Right lobe of liver (tissue), 4 donors: ENCODE data around the gene XRRA1.

Source experiments
- POLR2A ChIP-seq: fragments of 450-650 bp; IDR thresholded peaks from one replicate; pipeline ENCODE4 v1.6.1; 2017; ENCODE audit warnings: antibody characterized with exemption, mild to moderate bottlenecking
- TF ChIP-seq, protein P1 (sequence below), 4 donors: fragments of 200-600 bp in 3 of 4; fragments of 450-650 bp in 1 of 4; IDR thresholded peaks; one replicate each; pipeline versions ENCODE4 v1.5.1 to v1.8.0; 2016 to 2022; ENCODE audit warnings: antibody characterized with exemption in 4 of 4, mild to moderate bottlenecking in 2 of 4
- donor health status: DM: no; HTN: no; CAD: no.
- donor health status: DM: no; HTN: no; CAD: no.
- donor health status: DM: no; HTN: yes; CAD: no.

DNA sequence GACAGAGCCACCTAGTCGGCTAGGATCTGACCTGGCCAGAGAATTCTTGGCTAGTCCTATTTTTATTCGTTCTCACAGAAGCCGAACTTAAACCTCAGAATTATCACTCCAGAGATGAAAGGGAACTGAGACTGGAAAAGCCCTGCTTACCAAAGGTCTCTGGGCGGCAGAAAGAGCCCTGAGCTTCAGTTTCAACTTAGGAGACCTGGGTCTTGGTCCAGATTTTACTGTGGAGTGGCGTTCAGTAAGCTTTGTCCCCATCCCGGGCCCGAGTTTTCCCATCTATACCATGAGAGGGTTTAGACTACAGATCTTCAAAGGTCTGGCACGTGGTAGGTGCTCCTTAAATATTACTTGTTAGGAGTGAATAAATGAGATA is 40.4 kb upstream of the XRRA1 start:
- TF ChIP-seq, protein P1, sequence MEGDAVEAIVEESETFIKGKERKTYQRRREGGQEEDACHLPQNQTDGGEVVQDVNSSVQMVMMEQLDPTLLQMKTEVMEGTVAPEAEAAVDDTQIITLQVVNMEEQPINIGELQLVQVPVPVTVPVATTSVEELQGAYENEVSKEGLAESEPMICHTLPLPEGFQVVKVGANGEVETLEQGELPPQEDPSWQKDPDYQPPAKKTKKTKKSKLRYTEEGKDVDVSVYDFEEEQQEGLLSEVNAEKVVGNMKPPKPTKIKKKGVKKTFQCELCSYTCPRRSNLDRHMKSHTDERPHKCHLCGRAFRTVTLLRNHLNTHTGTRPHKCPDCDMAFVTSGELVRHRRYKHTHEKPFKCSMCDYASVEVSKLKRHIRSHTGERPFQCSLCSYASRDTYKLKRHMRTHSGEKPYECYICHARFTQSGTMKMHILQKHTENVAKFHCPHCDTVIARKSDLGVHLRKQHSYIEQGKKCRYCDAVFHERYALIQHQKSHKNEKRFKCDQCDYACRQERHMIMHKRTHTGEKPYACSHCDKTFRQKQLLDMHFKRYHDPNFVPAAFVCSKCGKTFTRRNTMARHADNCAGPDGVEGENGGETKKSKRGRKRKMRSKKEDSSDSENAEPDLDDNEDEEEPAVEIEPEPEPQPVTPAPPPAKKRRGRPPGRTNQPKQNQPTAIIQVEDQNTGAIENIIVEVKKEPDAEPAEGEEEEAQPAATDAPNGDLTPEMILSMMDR (IDR thresholded peaks at IDR 0.05), result no peak
- no peak for TF ChIP-seq POLR2A
